ENCODE results near the gene INCA1.

Gene INCA1

DNA sequence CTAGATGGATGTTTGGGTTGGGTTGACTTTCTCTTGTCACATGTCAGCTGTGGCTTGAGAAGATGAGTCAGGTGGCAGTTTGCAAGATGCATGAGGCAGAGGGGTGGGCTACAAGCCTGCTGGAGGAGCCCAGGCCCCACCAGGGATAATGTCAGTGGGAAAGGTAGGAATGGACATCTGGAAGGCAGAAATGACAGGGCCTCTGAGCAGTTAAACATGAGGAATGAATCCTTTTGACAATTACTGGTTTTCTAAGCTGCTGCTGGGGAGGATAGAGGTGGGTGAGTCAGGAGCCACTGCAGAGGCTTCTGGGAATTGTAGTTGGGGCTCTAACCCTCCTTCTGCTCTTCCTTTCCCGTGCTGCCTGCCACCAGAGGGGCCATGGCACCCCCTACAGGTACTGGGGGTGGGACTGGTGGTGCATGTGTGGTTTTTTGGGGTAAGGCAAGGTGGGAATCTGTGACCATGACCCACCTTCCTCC lies 22.2 kb upstream of the INCA1 start:
- no peak for DNase-seq (ENCODE audit: low read depth, low spot score)
- H3K4me3 ChIP-seq (ENCODE audit: low read length): no peak overlapping the region

DNA sequence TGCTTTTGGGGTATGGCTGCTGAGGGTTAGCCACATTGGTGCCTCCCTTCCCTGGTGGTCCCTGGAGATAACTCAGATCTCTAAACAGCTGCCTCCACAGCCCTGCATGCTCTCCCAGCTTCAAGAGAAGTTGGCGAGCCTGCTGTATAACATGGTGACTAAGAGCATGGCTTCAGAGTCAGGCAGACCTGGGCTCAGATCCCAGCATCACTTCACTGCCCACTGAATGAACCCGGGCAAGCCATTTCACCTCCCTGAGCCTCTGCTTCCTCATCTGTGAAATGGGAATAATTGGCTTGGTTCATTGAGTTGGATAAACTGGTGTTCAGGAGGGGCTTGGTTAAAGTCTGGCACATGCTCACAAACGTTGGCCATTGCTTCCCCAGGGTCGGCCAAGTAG lies 17.0 kb upstream of the INCA1 start:
- no peak overlapping the region for H3K4me3 ChIP-seq (ENCODE audit: low read length)
- no peak for DNase-seq (ENCODE audit: low read depth, low spot score)

DNA sequence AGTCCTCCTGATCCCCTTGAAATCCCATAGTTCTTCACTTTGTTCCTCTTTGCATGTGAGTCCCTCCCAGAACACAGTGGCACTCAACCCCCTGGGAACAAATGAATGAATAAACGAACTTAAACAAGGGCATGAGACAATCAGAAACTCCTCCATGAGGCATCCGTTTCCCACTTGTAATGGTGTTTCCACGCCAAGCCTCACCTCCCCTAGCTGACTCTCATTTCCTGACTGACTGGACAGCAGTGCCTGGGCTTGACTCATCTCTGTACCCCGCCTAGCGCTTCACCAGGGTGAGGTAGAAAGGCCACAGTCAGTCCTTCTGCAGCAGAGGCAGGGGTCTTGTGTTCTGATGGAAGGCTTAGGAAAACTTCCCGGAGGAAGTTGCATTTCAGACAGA lies 14.6 kb upstream of the INCA1 start:
- H3K4me3 ChIP-seq (ENCODE audit: low read length): no peak overlapping the region
- no peak for DNase-seq (ENCODE audit: low read depth, low spot score)

DNA sequence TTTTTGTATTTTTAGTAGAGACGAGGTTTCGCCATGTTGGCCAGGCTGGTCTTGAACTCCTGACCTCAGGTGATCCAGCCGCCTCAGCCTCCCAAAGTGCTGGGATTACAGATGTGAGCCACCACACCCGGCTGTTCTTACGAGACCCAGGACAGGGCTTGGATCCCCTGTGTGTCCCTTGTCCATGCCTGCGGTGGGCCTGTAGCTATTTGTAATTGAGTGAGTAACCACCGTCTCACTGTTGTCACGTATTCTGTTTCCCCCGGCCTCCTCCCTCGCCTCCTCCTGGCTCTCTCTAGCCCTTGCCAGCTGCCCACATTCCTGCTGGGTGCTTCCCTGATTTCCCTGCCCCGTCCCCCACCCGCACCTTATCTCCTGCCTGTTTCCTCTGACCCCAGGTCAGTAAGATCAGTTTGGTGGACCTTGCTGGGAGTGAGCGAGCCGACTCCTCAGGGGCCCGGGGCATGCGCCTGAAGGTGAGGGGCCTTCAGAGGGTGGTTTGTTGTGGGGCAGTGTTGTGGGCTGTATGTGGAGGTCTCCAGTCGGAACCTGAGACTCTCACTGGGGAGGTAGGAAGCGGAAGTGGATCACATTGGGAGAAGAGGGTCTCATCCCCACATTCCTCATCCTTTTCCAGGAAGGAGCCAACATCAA lies 6.0 kb upstream of the INCA1 start:
- H3K4me3 ChIP-seq (ENCODE audit: low read length): no peak overlapping the region

DNA sequence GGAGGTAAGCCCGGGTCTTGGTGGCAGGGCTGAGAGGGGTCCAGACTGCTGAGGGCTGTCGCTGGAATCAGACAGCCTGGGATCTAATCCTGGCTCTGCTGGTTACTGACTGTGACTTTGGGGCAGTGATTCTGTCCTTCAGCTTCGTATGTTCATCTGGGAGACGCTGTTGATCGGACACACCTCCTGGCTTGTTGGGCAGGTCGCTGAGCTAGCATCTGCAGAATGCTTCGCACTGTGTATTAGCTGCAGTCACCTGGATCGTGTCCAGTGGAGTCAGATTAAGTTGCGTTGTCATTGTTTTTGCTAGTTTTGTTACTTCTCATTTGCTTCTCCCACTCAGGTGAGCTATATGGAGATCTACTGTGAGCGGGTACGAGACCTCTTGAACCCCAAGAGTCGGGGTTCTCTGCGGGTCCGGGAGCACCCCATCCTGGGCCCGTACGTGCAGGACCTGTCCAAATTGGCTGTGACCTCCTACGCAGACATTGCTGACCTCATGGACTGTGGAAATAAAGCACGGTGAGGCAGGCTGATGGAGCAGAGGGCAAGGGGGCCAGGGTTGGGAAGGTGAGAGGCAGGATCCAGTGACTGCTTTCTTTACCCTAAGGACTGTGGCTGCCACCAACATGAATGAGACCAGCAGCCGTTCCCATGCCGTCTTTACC lies 4.9 kb upstream of the INCA1 start:
- DNase-seq (ENCODE audit: low read depth, low spot score): no peak
- no peak overlapping the region for H3K4me3 ChIP-seq (ENCODE audit: low read length)

More for the DNA sequence above, 6.0 kb upstream of the INCA1 start:
- no peak for DNase-seq (ENCODE audit: low read depth, low spot score)

DNA sequence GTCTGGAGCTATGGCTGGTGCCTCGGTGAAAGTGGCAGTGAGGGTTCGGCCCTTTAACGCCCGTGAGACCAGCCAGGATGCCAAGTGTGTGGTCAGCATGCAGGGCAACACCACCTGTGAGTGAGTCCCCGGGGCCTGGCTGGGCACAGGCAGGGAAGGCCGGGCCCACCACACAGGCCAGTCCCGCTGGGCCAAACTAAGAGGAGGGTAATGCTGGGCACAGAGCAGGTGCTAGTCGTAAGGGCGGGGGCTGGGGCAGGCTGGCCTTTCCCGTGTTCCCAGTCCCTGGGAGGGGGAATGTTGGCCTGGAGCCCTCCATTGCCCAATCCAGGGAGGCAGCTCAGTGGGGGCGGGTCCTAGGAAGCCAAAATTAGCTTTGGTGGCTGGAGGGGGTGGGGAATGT lies 2.9 kb upstream of the INCA1 start:
- no peak overlapping the region for H3K4me3 ChIP-seq (ENCODE audit: low read length)
- no peak for DNase-seq (ENCODE audit: low read depth, low spot score)

DNA sequence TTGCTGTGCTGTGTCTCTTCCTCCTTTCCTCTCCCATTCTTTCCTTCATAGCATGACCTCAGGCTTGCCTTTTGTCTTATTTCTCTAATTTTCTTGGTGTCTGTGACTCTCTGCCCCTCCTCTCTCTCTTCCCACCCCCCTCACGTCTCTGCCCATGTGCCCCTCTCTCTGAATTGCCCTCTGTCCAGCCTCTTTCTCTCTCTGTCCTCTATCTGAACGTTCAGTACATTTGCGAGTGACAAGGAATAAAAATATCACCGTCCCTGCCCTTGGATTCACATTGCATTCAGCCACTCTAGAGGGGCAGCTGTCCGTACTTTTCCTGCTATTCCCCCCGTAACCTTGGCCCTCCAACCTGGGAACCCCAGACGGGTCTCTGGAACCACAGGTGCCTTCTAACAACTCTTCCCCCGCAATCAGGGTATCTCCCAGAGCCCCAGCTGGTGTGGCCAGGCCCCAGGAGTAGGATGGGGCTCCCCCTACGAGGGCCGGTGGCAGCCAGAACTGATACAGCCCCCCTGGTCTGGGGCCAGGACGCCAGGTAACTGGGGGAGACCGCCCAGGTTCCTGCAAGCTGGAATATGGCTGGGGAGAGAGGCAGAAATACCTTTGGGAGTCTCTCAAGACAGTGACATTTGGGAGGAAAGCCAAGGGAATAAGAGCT lies 2.2 kb upstream of the INCA1 start:
- DNase-seq (ENCODE audit: low read depth, low spot score): no peak
- no peak overlapping the region for H3K4me3 ChIP-seq (ENCODE audit: low read length)

DNA sequence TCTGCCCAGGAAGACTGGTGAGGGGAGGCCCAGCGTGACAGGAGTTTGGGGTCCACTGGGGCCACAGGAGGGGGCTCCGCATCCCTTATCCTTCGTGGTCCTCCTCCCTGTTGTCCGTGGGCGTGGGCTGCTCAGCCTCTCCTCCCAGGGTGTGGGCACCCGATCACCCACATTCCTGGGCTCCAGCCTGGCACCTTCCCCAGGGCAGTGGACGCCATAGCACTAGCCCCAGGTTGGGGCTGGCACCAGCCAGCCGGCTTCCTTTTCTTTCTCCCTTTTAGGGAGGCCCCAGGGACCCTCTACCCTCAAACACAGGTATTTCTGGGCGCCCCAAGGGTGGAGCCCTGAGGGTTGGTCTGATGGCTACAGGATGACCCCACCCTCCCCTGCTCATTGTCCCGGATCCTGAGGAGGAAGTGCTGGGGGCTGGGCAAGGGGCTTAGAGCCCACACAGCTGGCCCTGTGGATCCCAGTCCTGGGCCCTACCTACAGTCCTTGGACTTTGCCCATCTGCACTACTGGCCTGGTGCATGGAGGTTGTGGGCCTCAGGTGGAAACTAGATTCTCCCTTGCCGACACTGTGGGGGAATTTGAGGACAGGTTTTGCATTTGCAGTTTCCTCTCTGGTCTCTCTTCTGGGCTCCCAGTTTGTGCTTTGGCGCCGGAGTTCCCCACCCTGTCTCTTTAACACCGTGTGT lies 1.6 kb upstream of the INCA1 start:
- H3K4me3 ChIP-seq (ENCODE audit: low read length): peak overlapping the region; percentile 66
- no peak for DNase-seq (ENCODE audit: low read depth, low spot score)

DNA sequence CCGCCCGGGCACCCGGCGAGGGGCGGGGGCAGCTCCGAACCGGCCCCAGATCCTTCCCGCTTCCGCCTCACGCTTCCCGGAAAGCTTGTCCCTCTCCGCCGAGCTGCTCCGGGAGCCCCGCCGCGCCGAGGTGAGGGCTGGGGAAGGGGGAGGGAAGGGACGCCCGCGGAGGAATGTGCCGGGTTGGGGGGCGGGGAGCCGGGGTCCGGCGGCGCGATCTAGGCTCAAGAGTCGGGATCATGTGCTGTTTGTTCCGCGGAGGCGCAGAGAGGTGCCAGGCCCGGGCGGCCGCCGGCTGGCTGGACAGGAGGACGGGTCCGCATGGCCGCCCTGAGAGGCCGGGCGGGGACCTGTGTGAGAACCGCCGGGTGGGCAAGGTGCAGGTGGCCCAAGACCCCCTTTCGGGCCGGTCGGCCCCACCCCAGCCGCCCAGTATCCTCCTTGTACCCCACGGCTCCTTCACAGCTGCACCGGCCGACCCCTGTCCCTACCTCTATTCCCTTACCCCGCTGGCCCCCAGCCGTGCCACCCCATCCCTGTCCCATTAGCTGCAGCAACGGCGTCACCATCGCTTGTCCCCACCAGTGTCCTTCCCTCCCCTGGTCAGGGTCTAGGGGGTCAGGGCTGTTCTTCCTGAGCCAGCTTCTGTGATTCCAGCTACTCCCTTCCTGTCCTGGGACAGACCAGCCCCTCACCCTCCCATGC lies 857 bp upstream of the INCA1 start:
- H3K4me3 ChIP-seq (ENCODE audit: low read length): peak overlapping the region; percentile 66
- DNase-seq (ENCODE audit: low read depth, low spot score): no peak

DNA sequence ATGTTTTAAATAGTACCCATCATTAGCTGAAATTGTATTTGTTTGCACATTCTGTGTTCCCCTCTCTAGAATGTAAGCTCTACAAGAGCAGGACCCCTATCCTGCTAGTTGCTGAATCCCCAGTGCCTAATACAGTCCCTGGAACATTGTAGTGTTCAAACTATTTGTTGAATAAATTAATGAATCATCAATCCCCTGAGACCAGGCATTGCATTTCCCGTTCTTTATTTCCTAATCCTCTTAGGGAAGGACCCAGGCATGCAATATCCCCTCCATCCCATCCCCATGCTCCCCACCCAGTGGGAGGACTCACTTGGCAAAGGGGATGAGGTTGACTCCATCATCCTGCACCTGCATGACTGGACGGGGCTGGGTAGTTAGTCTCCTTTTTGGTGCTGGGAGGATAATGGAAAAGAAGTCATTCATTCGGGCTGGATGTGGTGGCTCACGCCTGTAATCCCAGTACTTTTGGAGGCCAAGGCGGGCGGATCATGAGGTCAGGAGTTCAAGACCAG lies 3.2 kb downstream of the INCA1 start:
- H3K4me3 ChIP-seq (ENCODE audit: low read length): no peak overlapping the region
- DNase-seq (ENCODE audit: low read depth, low spot score): no peak

DNA sequence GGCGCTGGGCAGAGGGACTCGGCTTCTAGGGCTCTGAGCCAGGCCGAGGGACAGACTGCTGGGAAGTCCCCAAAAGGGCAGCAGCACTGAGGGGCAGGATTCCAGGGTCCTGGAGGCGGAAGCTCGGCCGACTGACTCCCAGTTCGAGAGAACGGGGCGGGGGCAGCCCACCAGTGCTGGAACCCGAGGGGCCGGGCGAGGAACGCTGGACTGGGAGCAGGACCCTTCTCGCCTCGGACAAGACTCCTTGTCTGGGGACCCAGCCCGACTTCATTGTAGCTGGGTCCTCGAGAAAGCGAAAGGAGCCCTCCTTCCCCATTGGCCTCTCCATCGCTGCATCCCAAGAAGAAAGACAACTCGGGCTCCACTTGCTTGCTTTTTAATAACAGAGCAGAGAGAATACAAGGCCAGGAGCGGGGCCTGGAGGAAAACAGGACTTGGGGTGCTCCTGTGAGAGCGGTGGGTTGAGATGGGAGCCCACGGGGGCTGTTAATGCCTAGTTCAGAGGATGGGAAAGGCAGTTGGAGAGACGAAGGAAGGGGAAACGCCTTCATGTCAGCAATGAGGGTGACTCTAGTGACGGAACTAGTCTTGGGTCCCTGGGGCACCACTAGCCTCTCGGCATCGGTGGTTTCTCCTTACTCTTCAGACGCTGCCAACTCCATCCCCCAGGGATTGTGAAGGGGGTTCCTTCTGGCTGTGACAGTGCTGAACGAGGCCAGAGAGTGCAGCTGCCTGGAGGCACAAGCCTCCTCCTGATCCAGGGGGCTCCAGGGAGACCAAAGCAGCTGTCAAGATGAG lies 9.4 kb downstream of the INCA1 start:
- H3K4me3 ChIP-seq (ENCODE audit: low read length): peak overlapping the region; percentile 78
- no peak for DNase-seq (ENCODE audit: low read depth, low spot score)

DNA sequence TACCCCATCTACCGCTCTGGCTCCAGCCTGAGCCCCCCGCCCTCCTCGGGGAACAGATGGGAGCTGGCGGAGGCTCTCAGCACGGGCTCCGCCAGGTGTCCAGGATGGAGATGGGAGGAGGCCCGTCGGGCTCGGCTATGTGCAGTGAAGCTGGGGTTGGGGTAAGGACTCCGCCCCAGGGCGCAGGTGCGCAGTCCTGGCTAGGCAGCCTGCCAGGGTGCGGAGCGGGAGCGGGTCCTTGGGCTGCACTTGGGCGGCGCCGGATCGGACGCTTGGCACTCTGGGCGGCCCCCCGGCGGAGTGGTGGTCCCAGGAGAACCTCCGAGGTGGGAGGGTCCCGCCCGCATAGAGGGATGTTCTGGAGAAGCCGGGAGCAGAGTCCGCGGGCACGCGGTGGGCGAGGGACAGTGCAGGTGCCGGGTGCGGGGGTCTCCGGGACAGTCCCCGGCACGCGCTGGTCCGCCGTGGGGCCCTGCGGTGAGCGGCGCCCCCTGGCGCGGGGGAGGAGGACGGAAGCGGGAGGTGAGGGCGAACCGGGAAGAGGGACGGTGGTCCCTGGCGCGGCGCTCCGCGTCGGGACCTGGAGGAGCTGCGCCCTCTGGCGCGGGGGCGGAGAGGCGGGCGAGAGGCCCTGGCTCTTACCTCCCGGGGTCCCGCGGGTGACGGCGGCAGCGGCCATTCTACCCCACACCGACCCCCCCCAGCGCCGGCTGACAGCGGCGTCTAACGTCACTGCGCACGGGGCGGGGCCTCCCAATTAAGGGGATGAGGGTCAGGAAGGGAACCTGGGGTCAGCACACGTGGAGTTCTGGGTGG lies 10.2 kb downstream of the INCA1 start, which contains the start of gene CAMTA2:
TSS of gene CAMTA2 (minus strand) at position 725 of the 816 bp plus-strand sequence. CDS start 1,453 bp downstream, outside the sequence.
- peak; percentile 76 for DNase-seq (ENCODE audit: low read depth, low spot score)
- H3K4me3 ChIP-seq (ENCODE audit: low read length): peak within 1 kb of the TSS; percentile 78

DNA sequence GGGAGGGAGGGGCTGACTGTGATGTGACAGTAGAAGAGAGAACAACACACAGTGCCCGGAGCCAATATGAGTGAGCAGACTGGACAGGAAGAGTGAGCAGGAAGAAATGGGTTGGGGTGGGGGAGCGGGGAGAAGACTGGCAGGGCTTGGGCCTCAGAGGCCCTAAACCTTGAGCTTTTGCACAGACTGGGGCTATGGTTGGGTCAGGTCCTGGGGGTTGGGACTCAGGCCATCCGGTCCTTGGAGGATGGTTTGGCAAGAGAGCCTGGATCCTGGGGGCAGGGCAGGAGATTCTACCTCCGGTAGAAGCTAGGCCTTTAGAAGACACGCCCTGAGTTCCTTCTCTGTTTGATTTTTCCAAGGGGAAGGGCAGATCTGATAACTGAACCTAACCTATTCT lies 10.9 kb downstream of the INCA1 start:
- DNase-seq (ENCODE audit: low read depth, low spot score): no peak
- H3K4me3 ChIP-seq (ENCODE audit: low read length): peak overlapping the region; percentile 78

DNA sequence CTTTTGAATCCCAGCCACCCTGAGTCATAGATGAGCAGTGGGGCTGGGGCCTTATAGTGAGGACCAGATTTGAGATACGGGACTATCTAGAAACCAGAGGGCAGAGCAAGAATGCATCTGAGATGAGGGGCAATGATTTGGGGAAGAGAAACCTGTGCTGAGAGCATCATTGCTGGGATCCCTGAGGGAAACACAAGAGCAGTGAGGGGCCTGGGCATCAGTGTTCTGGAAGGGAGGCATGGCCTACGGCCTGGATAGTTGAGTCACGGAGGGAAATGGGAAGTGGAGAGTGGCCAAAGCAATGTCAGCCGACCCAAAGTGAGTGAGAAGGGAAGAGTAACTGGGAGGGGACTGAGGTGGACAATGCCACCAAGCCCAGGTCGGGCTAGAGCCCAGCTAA lies 15.0 kb downstream of the INCA1 start:
- no peak for DNase-seq (ENCODE audit: low read depth, low spot score)

DNA sequence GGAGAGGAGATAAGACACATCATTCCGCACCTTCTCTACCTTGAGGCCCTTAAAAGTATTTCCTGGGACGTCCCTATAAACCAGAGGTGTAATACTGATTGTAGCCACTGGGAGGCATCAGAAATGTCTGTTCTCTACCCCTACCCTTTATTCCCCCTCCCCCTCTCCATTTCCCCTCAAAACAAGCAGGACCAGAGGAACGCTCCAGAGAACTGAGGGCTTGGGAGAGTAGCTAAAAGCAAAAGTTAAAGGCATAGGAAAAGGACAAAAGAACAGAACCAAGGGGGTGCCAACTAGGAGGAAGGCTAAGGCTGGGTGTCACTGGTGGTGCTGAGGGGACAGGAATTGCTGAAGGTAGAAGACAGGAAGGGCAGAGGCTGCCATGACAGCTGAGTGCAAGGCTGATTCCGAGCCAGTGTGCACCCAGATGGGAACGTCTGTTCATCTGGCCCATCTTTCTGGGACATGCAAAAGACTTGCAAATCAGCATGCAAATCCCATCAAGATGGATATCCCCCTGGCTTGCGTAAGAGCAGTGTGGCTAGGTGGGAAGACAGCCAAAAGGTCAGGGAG lies 16.6 kb downstream of the INCA1 start:
- peak; percentile 81 for DNase-seq (ENCODE audit: low read depth, low spot score)
- no peak overlapping the region for H3K4me3 ChIP-seq (ENCODE audit: low read length)

More for the DNA sequence above, 15.0 kb downstream of the INCA1 start:
- H3K4me3 ChIP-seq (ENCODE audit: low read length): no peak overlapping the region

DNA sequence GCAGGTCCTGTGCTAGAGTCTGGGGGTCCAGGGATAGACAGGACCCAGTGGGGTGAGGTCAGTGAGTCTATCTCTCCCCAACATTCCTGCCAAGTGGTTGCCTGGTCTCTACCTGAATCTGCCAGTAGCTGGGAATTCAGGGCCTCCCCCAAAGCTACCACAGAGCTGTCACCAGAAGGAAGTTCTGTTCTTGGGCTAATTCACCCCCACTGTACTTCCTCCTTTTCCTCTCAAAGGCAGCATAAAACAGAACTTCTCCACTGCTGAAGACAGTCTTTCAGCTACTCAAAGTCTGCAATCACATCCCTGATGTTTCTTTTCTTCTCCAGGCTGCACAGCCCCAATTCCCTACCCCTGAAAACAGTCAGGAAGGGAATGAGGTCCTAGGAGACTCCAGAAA lies 18.6 kb downstream of the INCA1 start:
- DNase-seq (ENCODE audit: low read depth, low spot score): no peak
- H3K4me3 ChIP-seq (ENCODE audit: low read length): no peak overlapping the region

DNA sequence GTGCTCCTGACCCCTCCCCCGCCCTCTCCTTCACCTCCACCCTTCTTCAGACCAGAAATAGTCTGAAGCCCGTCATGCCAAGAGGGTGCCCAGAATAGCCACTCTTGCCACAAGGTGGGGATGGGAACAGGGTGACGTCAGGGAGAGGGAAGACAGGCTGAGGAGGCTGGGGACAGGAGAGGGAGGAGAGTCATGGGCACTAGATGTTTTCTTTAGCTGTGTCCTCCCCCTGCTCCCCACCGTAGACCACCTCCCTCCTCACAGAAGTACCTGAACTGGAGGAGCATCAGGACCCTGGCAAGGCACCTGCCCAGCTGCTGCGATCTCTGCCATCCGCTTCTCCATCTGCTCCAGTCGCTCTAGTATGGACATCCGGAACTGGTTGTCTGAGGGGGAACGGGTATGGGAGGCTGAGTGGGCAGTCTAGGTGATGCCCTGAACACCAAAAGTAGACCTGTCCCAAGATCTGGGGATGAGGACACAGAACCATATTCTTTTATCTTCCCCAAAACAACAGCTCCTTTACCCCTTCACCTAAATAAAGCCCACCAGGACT lies 23.1 kb downstream of the INCA1 start:
- H3K4me3 ChIP-seq (ENCODE audit: low read length): no peak overlapping the region
- no peak for DNase-seq (ENCODE audit: low read depth, low spot score)

Data from Jurkat, Clone E6-1 (cell line).